GM18511 (cell line): Measurements from ENCODE around the gene ZNF219.

Source experiments
- ATAC-seq: cut with Tn5 transposase; IDR thresholded peaks from one replicate; pipeline ENCODE4 v1.9.1; 2021; ENCODE audit warnings: mild to moderate bottlenecking, moderate library complexity; ENCODE audit not compliant: unreplicated experiment

The ZNF219 gene

GRCh38 chr14:21102521-21103410 is 4.3 kb upstream of the ZNF219 start:
- ATAC-seq: no peak

GRCh38 chr14:21101802-21102413 is 3.5 kb upstream of the ZNF219 start:
- no peak for ATAC-seq

GRCh38 chr14:21100931-21101330 is 2.5 kb upstream of the ZNF219 start, which contains the start of gene TMEM253:
Gene TMEM253, plus strand, starts transcription at chr14:21101066. Its CDS starts 278 bp downstream, at chr14:21101344.
- ATAC-seq: no peak

GRCh38 chr14:21099596-21099985 is 1.1 kb upstream of the ZNF219 start:
- no peak for ATAC-seq

GRCh38 chr14:21098892-21099595 is 589 bp upstream of the ZNF219 start:
- no peak for ATAC-seq

- ATAC-seq: no peak
Observed at GRCh38 chr14:21097636-21098075, 799 bp downstream of the ZNF219 start.

GRCh38 chr14:21096978-21097635 is 1.3 kb downstream of the ZNF219 start:
- no peak for ATAC-seq

GRCh38 chr14:21096438-21096837 is 2.0 kb downstream of the ZNF219 start:
- ATAC-seq: no peak

GRCh38 chr14:21095430-21096205 is 2.8 kb downstream of the ZNF219 start:
- ATAC-seq: no peak

- ATAC-seq: no peak
Observed at GRCh38 chr14:21093769-21094681, 4.4 kb downstream of the ZNF219 start.

- ATAC-seq: no peak
Observed at GRCh38 chr14:21093018-21093417, 5.4 kb downstream of the ZNF219 start.

GRCh38 chr14:21092273-21093011 is 6.0 kb downstream of the ZNF219 start:
- peak; percentile 87 for ATAC-seq

GRCh38 chr14:21091821-21092272 is 6.6 kb downstream of the ZNF219 start:
- ATAC-seq: no peak

- no peak for ATAC-seq
Observed at GRCh38 chr14:21090940-21091663, 7.4 kb downstream of the ZNF219 start.

GRCh38 chr14:21090194-21090939 is 8.1 kb downstream of the ZNF219 start:
- no peak for ATAC-seq

GRCh38 chr14:21089877-21090193 is 8.6 kb downstream of the ZNF219 start:
- ATAC-seq: no peak

- ATAC-seq: no peak
Observed at GRCh38 chr14:21089271-21089670, 9.2 kb downstream of the ZNF219 start.
